Mesenchymal stem cell (in vitro differentiated cells and primary cell): ENCODE data around the gene NARF.

ENCODE experiments used
- DNase-seq: peaks from one replicate; pipeline ENCODE4 v3.0.0-alpha.2; 2013
- H2AFZ ChIP-seq: one replicate; pipeline ENCODE4 v1.6.1; 2013; ENCODE audit warnings: low read depth, mild to moderate bottlenecking, control low read depth, inconsistent platforms, low read length, moderate library complexity
- H2AK5ac ChIP-seq: 2 replicates; pipeline ENCODE4 v1.6.1; 2013; ENCODE audit warnings: low read length, moderate library complexity, mild to moderate bottlenecking, inconsistent platforms; ENCODE audit not compliant: severe bottlenecking
- H2BK120ac ChIP-seq: one replicate; pipeline ENCODE4 v1.6.1; 2013; ENCODE audit warnings: low read depth, mild to moderate bottlenecking, inconsistent platforms, low read length, moderate library complexity
- H2BK12ac ChIP-seq, 2 experiments: one replicate each; pipeline ENCODE4 v1.6.1; 2013; ENCODE audit warnings: inconsistent platforms in 2 of 2, low read length in 2 of 2, mild to moderate bottlenecking in 2 of 2, moderate library complexity in 2 of 2, control low read depth in 1 of 2
- H2BK15ac ChIP-seq: one replicate; pipeline ENCODE4 v1.6.1; 2013; ENCODE audit warnings: mild to moderate bottlenecking, low read depth, inconsistent platforms; ENCODE audit not compliant: poor library complexity, severe bottlenecking
- H2BK5ac ChIP-seq: 2 replicates; pipeline ENCODE4 v1.6.1; 2013; ENCODE audit warnings: low read depth, mild to moderate bottlenecking, low read length, control low read depth, inconsistent platforms; ENCODE audit not compliant: poor library complexity, severe bottlenecking
- H3K14ac ChIP-seq, 2 experiments: one replicate each; pipeline ENCODE4 v1.6.1; 2013; ENCODE audit warnings: inconsistent platforms in 2 of 2, low read length in 2 of 2, control low read depth in 1 of 2, mild to moderate bottlenecking in 1 of 2, moderate library complexity in 1 of 2
- H3K18ac ChIP-seq, 2 experiments: one replicate each; pipeline ENCODE4 v1.6.1; 2013; ENCODE audit warnings: inconsistent platforms in 2 of 2, low read length in 2 of 2, control low read depth in 1 of 2, low read depth in 1 of 2, mild to moderate bottlenecking in 1 of 2
- H3K23ac ChIP-seq, 2 experiments: one replicate each; pipeline ENCODE4 v1.6.1; 2013; ENCODE audit warnings: inconsistent platforms in 2 of 2, low read length in 2 of 2, mild to moderate bottlenecking in 2 of 2, moderate library complexity in 2 of 2, control low read depth in 1 of 2
- H3K27ac ChIP-seq: 2 replicates; pipeline ENCODE4 v1.5.1; 2013; ENCODE audit warnings: mild to moderate bottlenecking, moderate library complexity, low read length, control low read depth, inconsistent platforms; ENCODE audit not compliant: poor library complexity, severe bottlenecking
- H3K27me3 ChIP-seq, 2 experiments: 2 replicates each; pipeline versions ENCODE4 v1.6.1 to v1.7.0; 2013; ENCODE audit warnings: low read length in 2 of 2, mild to moderate bottlenecking in 2 of 2, moderate library complexity in 2 of 2, control low read depth in 1 of 2, inconsistent platforms in 1 of 2; ENCODE audit not compliant: control insufficient read depth in 1 of 2, insufficient read depth in 1 of 2
- H3K36me3 ChIP-seq, 2 experiments: 2 replicates each; pipeline versions ENCODE4 v1.6.1 to v1.7.0; 2013; ENCODE audit warnings: low read length in 2 of 2, control low read depth in 1 of 2, inconsistent platforms in 1 of 2, low read depth in 1 of 2, mild to moderate bottlenecking in 1 of 2; ENCODE audit not compliant: insufficient read depth in 2 of 2, control insufficient read depth in 1 of 2
- H3K4ac ChIP-seq, 2 experiments: one replicate each; pipeline ENCODE4 v1.6.1; 2013; ENCODE audit warnings: inconsistent platforms in 2 of 2, low read length in 2 of 2, mild to moderate bottlenecking in 2 of 2, moderate library complexity in 2 of 2, control low read depth in 1 of 2, low read depth in 1 of 2
- H3K4me1 ChIP-seq: 2 replicates; pipeline ENCODE4 v1.6.1; 2013; ENCODE audit warnings: low read depth, low read length, control low read depth; ENCODE audit not compliant: control insufficient read depth, insufficient read depth
- H3K4me2 ChIP-seq: 2 replicates; pipeline ENCODE4 v1.6.1; 2013; ENCODE audit warnings: low read length, mild to moderate bottlenecking, inconsistent platforms; ENCODE audit not compliant: poor library complexity, severe bottlenecking
- H3K4me3 ChIP-seq, 2 experiments: 2 replicates each; pipeline versions ENCODE4 v1.5.1 to v1.7.0; 2013; ENCODE audit warnings: low read length in 2 of 2, mild to moderate bottlenecking in 2 of 2, control low read depth in 1 of 2, low read depth in 1 of 2; ENCODE audit not compliant: insufficient read depth in 1 of 2
- H3K79me1 ChIP-seq: replicated peaks from 2 replicates; pipeline ENCODE4 v1.6.1; 2013; ENCODE audit warnings: mild to moderate bottlenecking, control low read depth, low read length, inconsistent platforms; ENCODE audit not compliant: poor library complexity, severe bottlenecking
- H3K9ac ChIP-seq: 2 replicates; pipeline ENCODE4 v1.7.0; 2013; ENCODE audit warnings: mild to moderate bottlenecking, low read length, moderate library complexity
- H3K9me3 ChIP-seq: 2 replicates; pipeline ENCODE4 v1.7.0; 2013; ENCODE audit warnings: mild to moderate bottlenecking, low read length; ENCODE audit not compliant: control insufficient read depth
- H4K8ac ChIP-seq: one replicate; pipeline ENCODE4 v1.6.1; 2013; ENCODE audit warnings: inconsistent platforms, mild to moderate bottlenecking, low read length, moderate library complexity
- H4K91ac ChIP-seq: one replicate; pipeline ENCODE4 v1.6.1; 2013; ENCODE audit warnings: mild to moderate bottlenecking, low read length, inconsistent platforms
- WGBS: methylation state at CpG from one replicate; pipeline ENCODE4 v1.1.7; 2013; ENCODE audit warnings: mixed read lengths; 5-methylcytosine and 5-hydroxymethylcytosine counted together

The NARF gene

GRCh38 chr17:82443465-82444283 lies 14.9 kb upstream of the NARF start:
- Histone ChIP-seq H3K27ac (no peak overlapping the region), H4K91ac (no peak overlapping the region), H3K14ac (no peak overlapping the region), H4K8ac (no peak overlapping the region), H2BK5ac (no peak overlapping the region), H3K79me1 (peaks cover 22% of the 10 kb centered on the region), H2AK5ac (no peak overlapping the region), H2BK12ac (no peak overlapping the region), H3K23ac (no peak overlapping the region), H2AFZ (no peak overlapping the region), H3K36me3 (peaks cover 39 to 83% of the 10 kb centered on the region in 2 experiments), H3K4me3 (no peak overlapping the region), H3K4ac (no peak overlapping the region), H3K4me2 (no peak overlapping the region), H3K18ac (no peak overlapping the region), H3K9ac (no peak overlapping the region), H3K27me3 (no peaks in the 10 kb centered on the region), H2BK120ac (no peak overlapping the region), H3K9me3 (no peaks in the 10 kb centered on the region), H2BK15ac (no peak overlapping the region), H3K4me1 (peaks cover 27% of the 10 kb centered on the region)
- 98% methylated on average over 33 of the region's 40 CpGs for WGBS
- no peak for DNase-seq

- Histone ChIP-seq H3K4ac (no peak overlapping the region), H3K18ac (no peak overlapping the region), H2BK5ac (no peak overlapping the region), H3K27me3 (no peaks in the 10 kb centered on the region), H2BK120ac (no peak overlapping the region), H2BK15ac (no peak overlapping the region), H4K91ac (no peak overlapping the region), H3K36me3 (peaks cover 39 to 78% of the 10 kb centered on the region in 2 experiments), H3K9ac (no peak overlapping the region), H3K23ac (no peak overlapping the region), H3K4me3 (no peak overlapping the region), H3K14ac (no peak overlapping the region), H3K4me1 (peaks cover 31% of the 10 kb centered on the region), H3K79me1 (peaks cover 26% of the 10 kb centered on the region), H2BK12ac (no peak overlapping the region), H4K8ac (no peak overlapping the region), H2AFZ (no peak overlapping the region), H3K27ac (no peak overlapping the region), H3K9me3 (no peaks in the 10 kb centered on the region), H3K4me2 (no peak overlapping the region), H2AK5ac (no peak overlapping the region)
- WGBS, result 95% methylated on average over 35 of the region's 35 CpGs
- DNase-seq, result no peak
These were observed 14.2 kb upstream of the NARF start for GRCh38 chr17:82444284-82444893.

- Histone ChIP-seq H3K27me3 (no peaks in the 10 kb centered on the region), H4K91ac (no peak overlapping the region), H3K4ac (no peak overlapping the region), H3K27ac (no peak overlapping the region), H3K4me2 (no peak overlapping the region), H2AK5ac (no peak overlapping the region), H3K79me1 (peaks cover 31% of the 10 kb centered on the region), H3K23ac (no peak overlapping the region), H3K14ac (no peak overlapping the region), H3K18ac (no peak overlapping the region), H3K4me3 (no peak overlapping the region), H3K36me3 (peaks cover 39 to 71% of the 10 kb centered on the region in 2 experiments), H4K8ac (no peak overlapping the region), H2BK5ac (no peak overlapping the region), H2BK120ac (no peak overlapping the region), H2BK12ac (no peak overlapping the region), H3K4me1 (peaks cover 37% of the 10 kb centered on the region), H3K9me3 (no peaks in the 10 kb centered on the region), H2AFZ (no peak overlapping the region), H3K9ac (no peak overlapping the region), H2BK15ac (no peak overlapping the region)
- 91% methylated on average over 19 of the region's 19 CpGs for WGBS
- DNase-seq, result no peak
These were observed 13.5 kb upstream of the NARF start for GRCh38 chr17:82444941-82445521.

- no peaks in the 10 kb centered on the region for H3K27me3 ChIP-seq
- no peak overlapping the region for H2BK5ac ChIP-seq
- no peak overlapping the region for H3K4me3 ChIP-seq
- no peak overlapping the region for H3K9ac ChIP-seq
- H3K4me2 ChIP-seq, result no peak overlapping the region
- 93% methylated on average over 13 of the region's 13 CpGs for WGBS
- H4K91ac ChIP-seq, result no peak overlapping the region
- H2BK15ac ChIP-seq, result no peak overlapping the region
- H3K23ac ChIP-seq, result no peak overlapping the region
- H3K36me3 ChIP-seq, result peaks cover 39 to 67% of the 10 kb centered on the region in 2 experiments
- no peak overlapping the region for H3K27ac ChIP-seq
- H2AK5ac ChIP-seq, result no peak overlapping the region
- no peak overlapping the region for H4K8ac ChIP-seq
- no peaks in the 10 kb centered on the region for H3K9me3 ChIP-seq
- no peak for DNase-seq
- H2BK12ac ChIP-seq, result no peak overlapping the region
- peaks cover 32% of the 10 kb centered on the region for H3K79me1 ChIP-seq
- peaks cover 38% of the 10 kb centered on the region for H3K4me1 ChIP-seq
- H3K18ac ChIP-seq, result no peak overlapping the region
- no peak overlapping the region for H2BK120ac ChIP-seq
- no peak overlapping the region for H3K14ac ChIP-seq
- H3K4ac ChIP-seq, result no peak overlapping the region
- no peak overlapping the region for H2AFZ ChIP-seq
These were observed 13.0 kb upstream of the NARF start for GRCh38 chr17:82445542-82445941.
